ENCODE measurements around the gene SPATS2L.

The SPATS2L gene

DNA sequence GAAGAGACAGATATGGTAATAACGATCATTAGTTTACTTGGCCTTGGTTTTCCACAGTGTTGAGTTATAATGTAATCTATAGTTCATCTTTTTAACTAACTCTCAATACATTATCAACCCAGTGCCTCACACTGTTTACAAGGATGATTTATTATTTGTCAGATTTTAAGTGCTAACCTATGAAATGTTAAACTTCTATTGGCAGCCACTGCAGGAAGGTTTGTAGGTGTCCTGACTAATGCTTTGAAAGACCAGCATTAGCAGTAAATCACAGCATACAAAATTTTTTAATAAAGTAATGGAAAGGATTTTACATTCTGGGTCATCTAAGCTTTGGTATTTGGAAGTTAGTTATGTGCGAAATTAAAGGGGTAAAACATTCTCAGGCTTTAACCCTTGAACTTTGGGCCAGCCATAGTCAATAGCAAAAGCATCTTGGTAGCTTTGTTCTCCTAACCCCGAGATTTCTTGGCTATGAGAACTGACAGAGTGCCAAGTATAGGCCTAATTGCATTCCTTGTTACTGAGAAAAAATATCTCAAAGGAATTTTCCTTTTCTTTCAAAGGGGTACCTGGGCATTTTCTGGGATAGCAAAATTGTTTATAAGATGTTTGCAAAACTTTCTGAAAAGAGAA lies 30.6 kb downstream of the SPATS2L start:
- no peaks in the 10 kb centered on the region for H4K20me1 ChIP-seq (ENCODE audit: insufficient read depth, low read length, poor library complexity, severe bottlenecking)
- TF ChIP-seq, protein P1, sequence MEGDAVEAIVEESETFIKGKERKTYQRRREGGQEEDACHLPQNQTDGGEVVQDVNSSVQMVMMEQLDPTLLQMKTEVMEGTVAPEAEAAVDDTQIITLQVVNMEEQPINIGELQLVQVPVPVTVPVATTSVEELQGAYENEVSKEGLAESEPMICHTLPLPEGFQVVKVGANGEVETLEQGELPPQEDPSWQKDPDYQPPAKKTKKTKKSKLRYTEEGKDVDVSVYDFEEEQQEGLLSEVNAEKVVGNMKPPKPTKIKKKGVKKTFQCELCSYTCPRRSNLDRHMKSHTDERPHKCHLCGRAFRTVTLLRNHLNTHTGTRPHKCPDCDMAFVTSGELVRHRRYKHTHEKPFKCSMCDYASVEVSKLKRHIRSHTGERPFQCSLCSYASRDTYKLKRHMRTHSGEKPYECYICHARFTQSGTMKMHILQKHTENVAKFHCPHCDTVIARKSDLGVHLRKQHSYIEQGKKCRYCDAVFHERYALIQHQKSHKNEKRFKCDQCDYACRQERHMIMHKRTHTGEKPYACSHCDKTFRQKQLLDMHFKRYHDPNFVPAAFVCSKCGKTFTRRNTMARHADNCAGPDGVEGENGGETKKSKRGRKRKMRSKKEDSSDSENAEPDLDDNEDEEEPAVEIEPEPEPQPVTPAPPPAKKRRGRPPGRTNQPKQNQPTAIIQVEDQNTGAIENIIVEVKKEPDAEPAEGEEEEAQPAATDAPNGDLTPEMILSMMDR (conservative IDR thresholded peaks at IDR 0.05; ENCODE audit: low read length) = no peak
- TF ChIP-seq EZH2phosphoT487 (IDR thresholded peaks at IDR 0.05; ENCODE audit: borderline replicate concordance) = no peak
- no peak overlapping the region for H2AFZ ChIP-seq (ENCODE audit: low read length)
- no peak overlapping the region for H3K9ac ChIP-seq (ENCODE audit: low read depth, low read length, poor library complexity, severe bottlenecking)
- no peak overlapping the region for H3K4me3 ChIP-seq (ENCODE audit: low read length, poor library complexity, severe bottlenecking)
- no peaks in the 10 kb centered on the region for H3K9me2 ChIP-seq (replicated peaks; ENCODE audit: low read depth, low read length)
- H3K27me3 ChIP-seq (ENCODE audit: insufficient read depth, low read length, poor library complexity, severe bottlenecking) = no peaks in the 10 kb centered on the region
- no peaks in the 10 kb centered on the region for H3K9me3 ChIP-seq (ENCODE audit: insufficient read depth, low read depth, low read length)
- no peaks in the 10 kb centered on the region for H3F3A ChIP-seq (ENCODE audit: low read depth)
- H3K4me1 ChIP-seq (ENCODE audit: insufficient read depth, low read length, poor library complexity, severe bottlenecking) = no peaks in the 10 kb centered on the region
- no peak overlapping the region for H3K4me2 ChIP-seq (ENCODE audit: low read depth, low read length, poor library complexity, severe bottlenecking)
- H3K79me2 ChIP-seq (ENCODE audit: insufficient read depth, low read length) = no peaks in the 10 kb centered on the region
- no peaks in the 10 kb centered on the region for H3K36me3 ChIP-seq (ENCODE audit: insufficient read depth, low read length)

GRCh38 chr2:200337621-200338020 lies 31.1 kb downstream of the SPATS2L start:
- H3K9me3 ChIP-seq (ENCODE audit: insufficient read depth, low read depth, low read length) = no peaks in the 10 kb centered on the region
- H3K9me2 ChIP-seq (replicated peaks; ENCODE audit: low read depth, low read length) = no peaks in the 10 kb centered on the region
- H3K9ac ChIP-seq (ENCODE audit: low read depth, low read length, poor library complexity, severe bottlenecking) = no peak overlapping the region
- H3K4me3 ChIP-seq (ENCODE audit: low read length, poor library complexity, severe bottlenecking) = no peak overlapping the region
- no peaks in the 10 kb centered on the region for H3K4me1 ChIP-seq (ENCODE audit: insufficient read depth, low read length, poor library complexity, severe bottlenecking)
- no peak overlapping the region for H3K4me2 ChIP-seq (ENCODE audit: low read depth, low read length, poor library complexity, severe bottlenecking)
- H3K79me2 ChIP-seq (ENCODE audit: insufficient read depth, low read length) = no peaks in the 10 kb centered on the region
- no peaks in the 10 kb centered on the region for H3K36me3 ChIP-seq (ENCODE audit: insufficient read depth, low read length)
- TF ChIP-seq EZH2phosphoT487 (IDR thresholded peaks at IDR 0.05; ENCODE audit: borderline replicate concordance) = no peak
- TF ChIP-seq, protein P1 (conservative IDR thresholded peaks at IDR 0.05; ENCODE audit: low read length) = no peak
- H3F3A ChIP-seq (ENCODE audit: low read depth) = no peaks in the 10 kb centered on the region
- H4K20me1 ChIP-seq (ENCODE audit: insufficient read depth, low read length, poor library complexity, severe bottlenecking) = no peaks in the 10 kb centered on the region
- H2AFZ ChIP-seq (ENCODE audit: low read length) = no peak overlapping the region
- no peaks in the 10 kb centered on the region for H3K27me3 ChIP-seq (ENCODE audit: insufficient read depth, low read length, poor library complexity, severe bottlenecking)

GRCh38 chr2:200338692-200339091 lies 32.2 kb downstream of the SPATS2L start:
- Histone ChIP-seq H2AFZ (ENCODE audit: low read length) (no peak overlapping the region), H3K9ac (ENCODE audit: low read depth, low read length, poor library complexity, severe bottlenecking) (no peak overlapping the region), H3K79me2 (ENCODE audit: insufficient read depth, low read length) (no peaks in the 10 kb centered on the region), H3K9me3 (ENCODE audit: insufficient read depth, low read depth, low read length) (no peaks in the 10 kb centered on the region), H3K4me2 (ENCODE audit: low read depth, low read length, poor library complexity, severe bottlenecking) (no peak overlapping the region), H4K20me1 (ENCODE audit: insufficient read depth, low read length, poor library complexity, severe bottlenecking) (no peaks in the 10 kb centered on the region), H3K27me3 (ENCODE audit: insufficient read depth, low read length, poor library complexity, severe bottlenecking) (no peaks in the 10 kb centered on the region), H3K4me1 (ENCODE audit: insufficient read depth, low read length, poor library complexity, severe bottlenecking) (no peaks in the 10 kb centered on the region), H3K4me3 (ENCODE audit: low read length, poor library complexity, severe bottlenecking) (no peak overlapping the region), H3K36me3 (ENCODE audit: insufficient read depth, low read length) (no peaks in the 10 kb centered on the region), H3K9me2 (replicated peaks; ENCODE audit: low read depth, low read length) (no peaks in the 10 kb centered on the region), H3F3A (ENCODE audit: low read depth) (no peaks in the 10 kb centered on the region)
- no peak for TF ChIP-seq EZH2phosphoT487 (IDR thresholded peaks at IDR 0.05; ENCODE audit: borderline replicate concordance)
- TF ChIP-seq, protein P1 (conservative IDR thresholded peaks at IDR 0.05; ENCODE audit: low read length) = no peak

Measured in Loucy (cell line).